Smooth muscle cell (in vitro differentiated cells): ENCODE data around the gene HOXD8. TPM values are rescaled to one million over a fixed set of nuclear protein-coding genes. Genes with fewer than 3 reads are reported as not detected.

ENCODE experiments used
- DNase-seq: peaks from one replicate; lab custom pipeline; 2025; ENCODE audit not compliant: unreplicated experiment; lab: John Stamatoyannopoulos, UW
- H2AFZ ChIP-seq: fragments of 200-600 bp; sonication (generic); 2 replicates; pipeline ENCODE4 v1.6.0; 2016; ENCODE audit warnings: antibody characterized with exemption, low read depth, mild to moderate bottlenecking
- H3F3A ChIP-seq: fragments of 200-600 bp; sonication (generic); 2 replicates; pipeline ENCODE4 v1.6.0; 2017; ENCODE audit warnings: antibody characterized with exemption, low read depth
- H3K27ac ChIP-seq: fragments of 200-600 bp; sonication (generic); 2 replicates; pipeline ENCODE4 v1.5.1; 2016; ENCODE audit warnings: low read depth, mild to moderate bottlenecking
- H3K27me3 ChIP-seq: fragments of 200-600 bp; sonication (generic); 2 replicates; pipeline ENCODE4 v1.6.1; 2016; ENCODE audit warnings: low read depth, mild to moderate bottlenecking
- H3K36me3 ChIP-seq: fragments of 200-600 bp; sonication (generic); 2 replicates; pipeline ENCODE4 v1.5.1; 2016; ENCODE audit warnings: low read depth
- H3K4me1 ChIP-seq: fragments of 200-600 bp; sonication (generic); 2 replicates; pipeline ENCODE4 v1.5.1; 2016; ENCODE audit warnings: low read depth
- H3K4me2 ChIP-seq: fragments of 200-600 bp; sonication (generic); 2 replicates; pipeline ENCODE4 v1.6.0; 2016; ENCODE audit warnings: mild to moderate bottlenecking
- H3K4me3 ChIP-seq: fragments of 200-600 bp; sonication (generic); 2 replicates; pipeline ENCODE4 v1.5.1; 2016; ENCODE audit warnings: mild to moderate bottlenecking
- H3K79me2 ChIP-seq: fragments of 200-600 bp; sonication (generic); 2 replicates; pipeline ENCODE4 v1.6.0; 2016; ENCODE audit warnings: low read depth, mild to moderate bottlenecking
- H3K9ac ChIP-seq: fragments of 200-600 bp; sonication (generic); 2 replicates; pipeline ENCODE4 v1.6.0; 2016; ENCODE audit warnings: low read depth
- H3K9me3 ChIP-seq: fragments of 200-600 bp; sonication (generic); replicated peaks from 2 replicates; pipeline ENCODE4 v1.5.1; 2016; ENCODE audit warnings: low read depth
- H4K20me1 ChIP-seq: fragments of 200-600 bp; sonication (generic); 2 replicates; pipeline ENCODE4 v1.6.0; 2016; ENCODE audit warnings: low read depth
- CTCF ChIP-seq: fragments of 200-600 bp; sonication (generic); IDR thresholded peaks from 2 replicates; pipeline ENCODE4 v1.5.1; 2017; ENCODE audit warnings: borderline replicate concordance, mild to moderate bottlenecking, antibody characterized with exemption; ENCODE audit not compliant: insufficient read depth, poor library complexity, severe bottlenecking
- WGBS: methylation state at CpG from one replicate; pipeline ENCODE4 v1.1.7; 2016; ENCODE audit warnings: low lambda C conversion rate; 5-methylcytosine and 5-hydroxymethylcytosine counted together
- microRNA counts: library from miRNA; unstranded; fragments of <30 nt; microRNA quantifications from one replicate; lab custom pipeline; 2016
- microRNA-seq: library from miRNA; unstranded; fragments of <30 nt; microRNA quantifications from one replicate; pipeline ENCODE4, GENCODE V29; 2016; ENCODE audit warnings: borderline number of aligned reads
- polyA plus RNA-seq: library from polyadenylated mRNA; unstranded; fragments of >200 nt; fragmentation: Nextera tagmentation; extraction: Ambion mirVana; gene quantifications from 2 replicates; pipeline ENCODE4 v1.2.1, GENCODE V29; 2016
- small RNA-seq: library from RNA; depleted of rRNA; stranded (forward); fragments of <200 nt; gene quantifications from one replicate; pipeline ENCODE3, GENCODE V24; 2014
- total RNA-seq: library from RNA; depleted of rRNA; stranded (reverse); fragments of >200 nt; gene quantifications from 2 replicates; pipeline ENCODE4 v1.2.3, GENCODE V29; 2014

The HOXD8 gene
- total and polyA plus RNA-seq, 2 experiments from 2014 or later: 0.13 TPM; not detected in 1

- Histone ChIP-seq H3K36me3 (no peaks in the 10 kb centered on the region), H3K27me3 (peaks cover 99% of the 10 kb centered on the region), H3K79me2 (no peaks in the 10 kb centered on the region), H3F3A (no peaks in the 10 kb centered on the region), H2AFZ (no peak overlapping the region), H3K9ac (no peak overlapping the region), H3K4me3 (peak overlapping the region; percentile 46), H3K27ac (no peak overlapping the region), H3K9me3 (no peaks in the 10 kb centered on the region), H4K20me1 (no peaks in the 10 kb centered on the region), H3K4me2 (peak overlapping the region; percentile 89), H3K4me1 (peaks cover 18% of the 10 kb centered on the region)
- no peak for DNase-seq
- 15% methylated on average over 7 of the region's 7 CpGs for WGBS
- TF ChIP-seq CTCF: no peak
Observed at GRCh38 chr2:176178757-176179295, 49.3 kb downstream of the HOXD8 start.

GRCh38 chr2:176181551-176181950, 52.0 kb downstream of the HOXD8 start:
- Histone ChIP-seq H2AFZ (no peak overlapping the region), H3K9me3 (no peaks in the 10 kb centered on the region), H3K36me3 (no peaks in the 10 kb centered on the region), H3K27ac (no peak overlapping the region), H3K4me2 (no peak overlapping the region), H3F3A (no peaks in the 10 kb centered on the region), H4K20me1 (no peaks in the 10 kb centered on the region), H3K4me1 (peaks cover 7% of the 10 kb centered on the region), H3K27me3 (peaks cover 99% of the 10 kb centered on the region), H3K4me3 (no peak overlapping the region), H3K9ac (no peak overlapping the region), H3K79me2 (no peaks in the 10 kb centered on the region)
- 84% methylated on average over 3 of the region's 3 CpGs for WGBS
- no peak for TF ChIP-seq CTCF
- DNase-seq: no peak

MicroRNAs encoded within 50 kb of the gene (microRNA counts, 767-probe panel; counts per million panel counts)
- microRNA hsa-miR-10b-5p (lab: Ali Mortazavi, UCI): 183 counts per million

Small RNA genes within 50 kb of the gene (microRNA-seq; reads per million reads assigned to microRNA genes)
- 507 reads per million, percentile 74 among the genes with 10 or more reads in this experiment for gene MIR10B

Small RNA genes within 50 kb of the gene (small RNA-seq; reads per million reads assigned to genes)
- gene MIR10B: 911 reads per million, percentile 100 among the genes with 10 or more reads in this experiment

Other genes with a start within 250 kb of the HOXD8 start
- 38.5 and 51.4 TPM in 2 replicates for gene LNPK, start 127.4 kb upstream of the HOXD8 start, total RNA-seq
- 14.4 and 23.4 TPM in 2 replicates for gene LNPK, start 127.4 kb upstream of the HOXD8 start, polyA plus RNA-seq
- gene EVX2, start 45.7 kb upstream of the HOXD8 start, total RNA-seq: 0.04 TPM in 1 of 2 replicates, not detected in the other
- not detected in 2 replicates for gene EVX2, start 45.7 kb upstream of the HOXD8 start, polyA plus RNA-seq
- gene HOXD13, start 37.0 kb upstream of the HOXD8 start, total RNA-seq: 0.31 and 1.9 TPM in 2 replicates
- 0.45 and 1.9 TPM in 2 replicates for gene HOXD13, start 37.0 kb upstream of the HOXD8 start, polyA plus RNA-seq
- gene HOXD12, start 29.9 kb upstream of the HOXD8 start, total RNA-seq: 0.54 TPM in 1 of 2 replicates, not detected in the other
- not detected in 2 replicates for gene HOXD12, start 29.9 kb upstream of the HOXD8 start, polyA plus RNA-seq
- gene HOXD11, start 22.4 kb upstream of the HOXD8 start, total RNA-seq: 4.4 and 9.8 TPM in 2 replicates
- gene HOXD11, start 22.4 kb upstream of the HOXD8 start, polyA plus RNA-seq: 7.9 and 9.0 TPM in 2 replicates
- gene HOXD10, start 12.9 kb upstream of the HOXD8 start, total RNA-seq: 6.7 and 9.9 TPM in 2 replicates
- gene HOXD10, start 12.9 kb upstream of the HOXD8 start, polyA plus RNA-seq: 10.6 and 11.4 TPM in 2 replicates
- gene HOXD9, start 7.0 kb upstream of the HOXD8 start, total RNA-seq: 0.45 and 0.49 TPM in 2 replicates
- 1.4 and 2.2 TPM in 2 replicates for gene HOXD9, start 7.0 kb upstream of the HOXD8 start, polyA plus RNA-seq
- gene HOXD4, start 21.8 kb downstream of the HOXD8 start, total RNA-seq: 0.09 TPM in 1 of 2 replicates, not detected in the other
- not detected in 2 replicates for gene HOXD4, start 21.8 kb downstream of the HOXD8 start, polyA plus RNA-seq
- gene HOXD3, start 27.6 kb downstream of the HOXD8 start, total RNA-seq: 0.63 TPM in 1 of 2 replicates, not detected in the other
- not detected in 2 replicates for gene HOXD3, start 27.6 kb downstream of the HOXD8 start, polyA plus RNA-seq
- not detected in 2 replicates for gene HOXD1, start 59.0 kb downstream of the HOXD8 start, total RNA-seq
- not detected in 2 replicates for gene HOXD1, start 59.0 kb downstream of the HOXD8 start, polyA plus RNA-seq
- 27.7 and 36.2 TPM in 2 replicates for gene MTX2, start 139.7 kb downstream of the HOXD8 start, total RNA-seq
- 39.2 and 41.3 TPM in 2 replicates for gene MTX2, start 139.7 kb downstream of the HOXD8 start, polyA plus RNA-seq